Body of pancreas (tissue), 4 donors: ENCODE results near the gene SLC8A2.

ENCODE experiments used
- CTCF ChIP-seq, 7 experiments: fragments of 450-650 bp in 4 of 7; fragments of 200-600 bp in 3 of 7; sonication (generic) in 3 of 7; IDR thresholded peaks; one replicate each; pipeline ENCODE4 v1.5.1; 2016 to 2019; ENCODE audit warnings: antibody characterized with exemption in 7 of 7
- POLR2A ChIP-seq, 3 donors: fragments of 450-650 bp; IDR thresholded peaks; one replicate each; pipeline ENCODE4 v1.6.1; 2016; ENCODE audit warnings: antibody characterized with exemption in 3 of 3, mild to moderate bottlenecking in 2 of 3

- TF ChIP-seq CTCF (IDR thresholded peaks at IDR 0.05) (no peak), POLR2A (IDR thresholded peaks at IDR 0.05) (no peak)
Measured at GRCh38 chr19:47493378-47494210, 21.9 kb upstream of the SLC8A2 start.
